NCI-H460 (cell line): ENCODE measurements around the gene TNFSF15. TPM values are rescaled to one million over a fixed set of nuclear protein-coding genes. Genes with fewer than 3 reads are reported as not detected.

Experiments
- DNase-seq: peaks from one replicate; pipeline ENCODE4 v3.0.0-alpha.2; 2016; ENCODE audit warnings: low read depth; ENCODE audit errors: extremely low read depth
- total RNA-seq: library from RNA; depleted of rRNA; stranded (reverse); fragments of >200 nt; shearing (Covaris generic); gene quantifications from 2 replicates; pipeline ENCODE4 v1.2.3, GENCODE V29; 2014

Gene TNFSF15
- total RNA-seq, 1 experiment from 2014 or later, result not detected

- no peak for DNase-seq
Observed at GRCh38 chr9:114826431-114826830, 20.6 kb upstream of the TNFSF15 start.

GRCh38 chr9:114825126-114825795, 19.4 kb upstream of the TNFSF15 start:
- no peak for DNase-seq

- DNase-seq, result no peak
Observed at GRCh38 chr9:114824110-114824509, 18.3 kb upstream of the TNFSF15 start.

GRCh38 chr9:114823441-114823840, 17.6 kb upstream of the TNFSF15 start:
- no peak for DNase-seq

GRCh38 chr9:114822708-114823107, 16.9 kb upstream of the TNFSF15 start:
- DNase-seq, result no peak

GRCh38 chr9:114820776-114821501, 15.1 kb upstream of the TNFSF15 start:
- DNase-seq, result no peak

GRCh38 chr9:114818178-114818577, 12.3 kb upstream of the TNFSF15 start:
- DNase-seq, result no peak

- DNase-seq, result no peak
Observed at GRCh38 chr9:114813717-114814418, 8.0 kb upstream of the TNFSF15 start.

- DNase-seq, result no peak
Observed at GRCh38 chr9:114811966-114812636, 6.3 kb upstream of the TNFSF15 start.

- no peak for DNase-seq
Observed at GRCh38 chr9:114811301-114811700, 5.5 kb upstream of the TNFSF15 start.

GRCh38 chr9:114810614-114811013, 4.8 kb upstream of the TNFSF15 start:
- no peak for DNase-seq

GRCh38 chr9:114806526-114806900, 674 bp upstream of the TNFSF15 start:
- DNase-seq, result no peak

GRCh38 chr9:114804505-114804904, 1.3 kb downstream of the TNFSF15 start:
- DNase-seq, result no peak

- DNase-seq, result no peak
Observed at GRCh38 chr9:114803479-114804265, 2.2 kb downstream of the TNFSF15 start.

- DNase-seq, result no peak
Observed at GRCh38 chr9:114799925-114800324, 5.9 kb downstream of the TNFSF15 start.

- no peak for DNase-seq
Observed at GRCh38 chr9:114799441-114799840, 6.4 kb downstream of the TNFSF15 start.

- no peak for DNase-seq
Observed at GRCh38 chr9:114798780-114799427, 6.9 kb downstream of the TNFSF15 start.

GRCh38 chr9:114798101-114798500, 7.7 kb downstream of the TNFSF15 start:
- no peak for DNase-seq

- DNase-seq, result no peak
Observed at GRCh38 chr9:114792396-114792795, 13.4 kb downstream of the TNFSF15 start.

GRCh38 chr9:114791736-114792135, 14.1 kb downstream of the TNFSF15 start:
- DNase-seq, result no peak
